ENCODE measurements around the gene GHRH.

Gene GHRH

GRCh38 chr20:37242503-37242902 lies 19.1 kb downstream of the GHRH start:
- Histone ChIP-seq H3K36me3 (peaks cover 36 to 60% (median 48%) of the 10 kb centered on the region in 3 donors), H3K9me3 (no peaks in the 10 kb centered on the region), H3K27ac (no peak overlapping the region), H3K4me3 (no peak overlapping the region), H3K4me1 (peaks cover 0 to 12% (median 10%) of the 10 kb centered on the region in 4 donors), H3K27me3 (no peaks in the 10 kb centered on the region)
- TF ChIP-seq CTCF (IDR thresholded peaks at IDR 0.05): no peak
- no peak for DNase-seq
- intact Hi-C loops (cut with DNase I; ENCODE audit: low total_unique reads): no loop called here

GRCh38 chr20:37240337-37241067 lies 21.1 kb downstream of the GHRH start:
- intact Hi-C loops (cut with DNase I; ENCODE audit: low total_unique reads): no loop called here
- Histone ChIP-seq H3K27me3 (no peaks in the 10 kb centered on the region), H3K36me3 (peaks cover 56 to 80% (median 67%) of the 10 kb centered on the region in 3 donors), H3K4me1 (peaks cover 0 to 12% (median 10%) of the 10 kb centered on the region in 4 donors), H3K27ac (no peak overlapping the region), H3K9me3 (no peaks in the 10 kb centered on the region), H3K4me3 (no peak overlapping the region)
- TF ChIP-seq CTCF (IDR thresholded peaks at IDR 0.05): no peak
- DNase-seq: no peak

- H3K27ac ChIP-seq: no peak overlapping the region
Measured at GRCh38 chr20:37238935-37239451, 22.6 kb downstream of the GHRH start.

DNA sequence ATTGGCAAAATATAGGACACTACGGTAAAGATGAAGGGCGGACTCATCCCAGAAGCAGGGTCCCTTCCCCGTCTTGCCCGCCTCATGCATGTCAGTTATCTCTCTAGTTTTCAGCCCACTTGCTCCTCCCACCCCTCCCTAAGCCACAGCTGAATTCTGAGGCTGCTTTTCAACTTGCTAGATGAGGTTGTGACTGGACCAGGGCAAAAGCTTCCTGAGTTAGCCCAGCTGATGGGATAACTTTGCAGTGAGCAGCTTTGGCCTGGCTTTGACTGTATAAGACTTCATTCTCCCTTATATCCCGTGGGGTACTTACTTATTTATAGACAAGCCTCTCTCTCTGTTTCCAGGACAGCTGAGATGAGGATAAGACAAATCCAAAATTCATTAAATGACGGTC lies 23.2 kb downstream of the GHRH start:
- no peak overlapping the region for H3K27ac ChIP-seq
- no peak for TF ChIP-seq CTCF (IDR thresholded peaks at IDR 0.05)
- H3K36me3 ChIP-seq: peaks cover 76 to 99% (median 87%) of the 10 kb centered on the region in 3 donors
- peaks cover 0 to 4% (median 3%) of the 10 kb centered on the region in 4 donors for H3K4me1 ChIP-seq
- intact Hi-C loops (cut with DNase I; ENCODE audit: low total_unique reads): no loop called here
- H3K27me3 ChIP-seq: no peaks in the 10 kb centered on the region
- DNase-seq: no peak
- H3K4me3 ChIP-seq: no peak overlapping the region
- H3K9me3 ChIP-seq: no peaks in the 10 kb centered on the region

More at GRCh38 chr20:37238935-37239451, 22.6 kb downstream of the GHRH start:
- DNase-seq: no peak
- no peak for TF ChIP-seq CTCF (IDR thresholded peaks at IDR 0.05)
- H3K9me3 ChIP-seq: no peaks in the 10 kb centered on the region
- no peak overlapping the region for H3K4me3 ChIP-seq
- peaks cover 0 to 10% (median 8%) of the 10 kb centered on the region in 4 donors for H3K4me1 ChIP-seq
- peaks cover 70 to 95% (median 82%) of the 10 kb centered on the region in 3 donors for H3K36me3 ChIP-seq
- no peaks in the 10 kb centered on the region for H3K27me3 ChIP-seq
- intact Hi-C loops (cut with DNase I; ENCODE audit: low total_unique reads): no loop called here

- H3K4me3 ChIP-seq: no peak overlapping the region
- intact Hi-C loops (cut with DNase I; ENCODE audit: low total_unique reads): no loop called here
- peaks cover 79 to 99% (median 83%) of the 10 kb centered on the region in 3 donors for H3K36me3 ChIP-seq
- H3K4me1 ChIP-seq: no peaks in the 10 kb centered on the region
- H3K9me3 ChIP-seq: no peaks in the 10 kb centered on the region
- no peak overlapping the region for H3K27ac ChIP-seq
- H3K27me3 ChIP-seq: no peaks in the 10 kb centered on the region
- TF ChIP-seq CTCF (IDR thresholded peaks at IDR 0.05): no peak
- DNase-seq: no peak
Measured at GRCh38 chr20:37237656-37238055, 24.0 kb downstream of the GHRH start.

Measured in tibial artery (tissue), 4 donors.